EH (cell line): Measurements from ENCODE around the gene RABGGTA.

Experiments used
- DNase-seq: peaks from one replicate; pipeline ENCODE4 v3.0.0-alpha.2; 2015; ENCODE audit warnings: low read depth

The RABGGTA gene

GRCh38 chr14:24216345-24216699 is 55.1 kb downstream of the RABGGTA start:
- DNase-seq: no peak
